ENCODE results near the gene MYCBPAP.

- TF ChIP-seq CTCF (conservative IDR thresholded peaks at IDR 0.05; ENCODE audit: low read depth, low read length) (no peak), EZH2phosphoT487 (IDR thresholded peaks at IDR 0.05; ENCODE audit: borderline replicate concordance, low read length) (no peak)
Measured at GRCh38 chr17:50549256-50549941, 41.2 kb downstream of the MYCBPAP start.

All from PC-3 (cell line).